GM12872 (cell line): Measurements from ENCODE around the gene NR5A2.

ENCODE experiments used
- CTCF ChIP-seq: IDR thresholded peaks from 3 replicates; pipeline ENCODE4 v1.5.1; 2011; ENCODE audit warnings: low read depth, mild to moderate bottlenecking, low read length, moderate library complexity; ENCODE audit not compliant: insufficient read depth

The NR5A2 gene

GRCh38 chr1:200143347-200143746 lies 115.8 kb downstream of the NR5A2 start:
- TF ChIP-seq CTCF = no peak

GRCh38 chr1:200146100-200146499 lies 118.6 kb downstream of the NR5A2 start:
- TF ChIP-seq CTCF = no peak

GRCh38 chr1:200147094-200147493 lies 119.6 kb downstream of the NR5A2 start:
- TF ChIP-seq CTCF = no peak

- no peak for TF ChIP-seq CTCF
Measured at GRCh38 chr1:200147742-200148141, 120.2 kb downstream of the NR5A2 start.

- no peak for TF ChIP-seq CTCF
Measured at GRCh38 chr1:200150006-200150405, 122.5 kb downstream of the NR5A2 start.

- TF ChIP-seq CTCF = no peak
Measured at GRCh38 chr1:200150721-200151120, 123.2 kb downstream of the NR5A2 start.

GRCh38 chr1:200152336-200152735 lies 124.8 kb downstream of the NR5A2 start:
- no peak for TF ChIP-seq CTCF
